GM21825 (cell line): ENCODE measurements around the gene PSMD6.

Experiments used
- ATAC-seq: cut with Tn5 transposase; IDR thresholded peaks from one replicate; pipeline ENCODE4 v1.9.1; 2021; ENCODE audit warnings: mild to moderate bottlenecking, moderate library complexity; ENCODE audit not compliant: unreplicated experiment

The PSMD6 gene

GRCh38 chr3:64023187-64023860 lies at the start of gene PSMD6:
PSMD6 (minus strand) TSS chr3:64023494; CDS start chr3:64023419, 75 bp downstream.
- peak; percentile 98 for ATAC-seq

GRCh38 chr3:64072126-64072525 lies 48.8 kb upstream of the PSMD6 start:
- ATAC-seq = no peak

GRCh38 chr3:64070704-64071103 lies 47.4 kb upstream of the PSMD6 start:
- ATAC-seq = no peak

GRCh38 chr3:64067506-64068346 lies 44.4 kb upstream of the PSMD6 start:
- no peak for ATAC-seq

GRCh38 chr3:64064804-64065203 lies 41.5 kb upstream of the PSMD6 start:
- ATAC-seq = no peak

GRCh38 chr3:64063983-64064438 lies 40.7 kb upstream of the PSMD6 start:
- no peak for ATAC-seq

- no peak for ATAC-seq
These were observed 40.1 kb upstream of the PSMD6 start for GRCh38 chr3:64063207-64063982.

- no peak for ATAC-seq
These were observed 38.3 kb upstream of the PSMD6 start for GRCh38 chr3:64061628-64062027.

GRCh38 chr3:64059484-64060175 lies 36.3 kb upstream of the PSMD6 start:
- ATAC-seq = no peak

- no peak for ATAC-seq
These were observed 35.3 kb upstream of the PSMD6 start for GRCh38 chr3:64058566-64058965.

- no peak for ATAC-seq
These were observed 33.9 kb upstream of the PSMD6 start for GRCh38 chr3:64057231-64057630.

- no peak for ATAC-seq
These were observed 33.4 kb upstream of the PSMD6 start for GRCh38 chr3:64056606-64057180.

GRCh38 chr3:64055076-64055475 lies 31.8 kb upstream of the PSMD6 start:
- no peak for ATAC-seq

GRCh38 chr3:64054488-64054887 lies 31.2 kb upstream of the PSMD6 start:
- ATAC-seq = no peak

GRCh38 chr3:64053581-64053980 lies 30.3 kb upstream of the PSMD6 start:
- ATAC-seq = no peak

GRCh38 chr3:64053117-64053516 lies 29.8 kb upstream of the PSMD6 start:
- no peak for ATAC-seq

GRCh38 chr3:64049832-64050231 lies 26.5 kb upstream of the PSMD6 start:
- no peak for ATAC-seq

GRCh38 chr3:64049136-64049535 lies 25.8 kb upstream of the PSMD6 start:
- no peak for ATAC-seq

- ATAC-seq = no peak
These were observed 25.4 kb upstream of the PSMD6 start for GRCh38 chr3:64048631-64049061.

- ATAC-seq = no peak
These were observed 24.5 kb upstream of the PSMD6 start for GRCh38 chr3:64047787-64048186.
